HL-60/S4 (cell line): Measurements from ENCODE around the gene ZNF664.

Source experiments
- in situ Hi-C: fragments of 300-500 bp; cut with MboI; formaldehyde crosslinking; loops from 2 replicates; pipeline ENCODE4 v1.14.3; 2022; ENCODE audit warnings: low sequenced_read_pairs

Gene ZNF664

DNA sequence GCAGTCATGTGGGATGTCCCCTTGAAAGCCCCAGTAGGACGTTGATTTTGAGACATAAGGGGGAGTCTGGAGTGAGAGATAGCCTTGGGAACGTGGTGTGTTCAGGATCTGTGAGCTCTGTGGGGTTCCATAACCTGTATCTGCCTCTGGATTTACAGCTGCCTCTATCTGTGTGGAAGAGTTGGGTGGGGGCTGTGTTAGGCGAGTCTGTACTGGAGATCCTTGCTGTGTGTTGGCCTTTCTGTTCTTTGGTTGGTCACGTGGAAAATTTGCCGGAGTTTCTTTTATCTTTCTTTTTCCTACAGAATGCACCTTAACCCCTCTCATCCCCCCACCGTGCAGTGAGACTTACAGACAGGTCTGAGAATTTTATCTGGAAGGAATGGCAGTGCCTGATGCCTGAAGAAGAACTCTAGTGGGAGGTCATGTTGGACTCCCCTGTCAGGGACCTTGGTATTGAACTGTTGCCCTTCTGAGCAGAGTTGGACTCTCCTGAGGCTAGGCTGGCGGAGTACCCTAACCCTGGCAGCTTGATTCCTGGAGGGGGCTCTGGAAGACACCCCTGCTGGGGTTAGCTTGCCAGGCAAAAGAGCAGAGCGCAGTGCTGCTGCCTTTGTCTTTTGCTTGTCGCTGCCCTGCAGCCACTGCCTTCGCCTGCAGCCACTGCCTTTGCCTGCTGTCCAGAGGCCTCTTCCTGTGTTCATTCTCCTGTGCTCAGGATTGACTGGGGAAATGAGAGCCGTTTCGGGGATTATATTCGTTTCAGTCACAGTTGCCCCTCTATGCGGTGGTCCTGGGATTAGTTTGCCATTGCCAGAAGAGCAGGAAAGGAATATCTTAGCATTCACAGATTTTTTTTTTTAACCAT, 34.1 kb downstream of the ZNF664 start:
- in situ Hi-C loops = no loop called here

DNA sequence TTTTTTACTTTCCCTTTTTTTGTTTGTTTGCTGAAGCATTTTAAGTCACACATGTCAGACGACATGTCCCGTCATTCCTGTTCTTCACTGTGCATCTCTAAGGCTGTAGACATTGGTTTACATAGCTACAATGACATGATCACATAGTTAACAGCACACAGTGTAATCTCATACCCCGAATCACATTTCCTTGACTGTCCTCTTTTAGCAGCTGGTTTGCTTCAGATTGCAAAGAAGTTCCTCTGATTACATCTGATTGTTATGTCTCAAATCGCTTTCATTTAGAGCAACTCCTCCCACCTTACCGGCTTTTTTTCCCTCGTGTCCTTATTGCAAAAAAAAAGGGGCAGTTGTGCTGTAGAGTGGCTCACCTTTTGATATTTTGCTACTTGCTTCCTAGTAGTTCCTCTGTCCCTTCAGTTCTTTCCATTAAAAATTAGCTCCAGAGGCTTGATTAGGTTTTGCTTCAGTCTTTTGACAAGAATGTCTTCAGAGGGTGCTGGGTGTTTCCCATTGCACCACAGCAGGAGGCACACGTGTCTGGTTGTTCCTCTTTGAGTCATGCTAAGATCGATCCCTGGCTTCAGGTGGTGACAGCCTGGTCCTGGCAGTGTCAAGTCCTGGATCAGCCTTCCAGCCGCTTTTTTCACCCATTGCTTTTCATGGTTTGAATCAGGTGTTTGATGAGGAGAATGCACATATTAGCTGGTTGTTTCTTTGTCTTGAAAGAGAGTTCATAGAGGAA, 35.0 kb downstream of the ZNF664 start:
- in situ Hi-C loops = no loop called here

DNA sequence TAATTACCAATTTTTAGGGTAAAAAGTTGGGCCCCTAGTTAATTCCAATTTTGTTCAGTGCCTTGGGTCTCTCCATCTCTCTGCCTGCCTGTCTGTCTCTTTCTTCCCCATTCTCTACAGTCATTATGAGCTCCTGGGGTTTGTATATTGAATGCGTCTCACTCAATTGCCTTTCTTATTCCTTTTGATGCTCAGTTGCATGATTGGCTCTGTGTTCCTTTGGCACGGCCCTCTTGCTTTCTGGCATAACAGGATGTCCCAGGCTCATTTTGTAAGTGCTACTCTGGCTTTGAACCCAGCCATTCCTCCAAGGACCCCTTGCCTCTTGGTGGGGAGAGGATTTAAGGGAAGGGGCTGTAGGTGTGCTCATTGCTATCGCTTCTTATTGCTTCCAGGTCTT, 35.6 kb downstream of the ZNF664 start:
- in situ Hi-C loops = no loop called here

DNA sequence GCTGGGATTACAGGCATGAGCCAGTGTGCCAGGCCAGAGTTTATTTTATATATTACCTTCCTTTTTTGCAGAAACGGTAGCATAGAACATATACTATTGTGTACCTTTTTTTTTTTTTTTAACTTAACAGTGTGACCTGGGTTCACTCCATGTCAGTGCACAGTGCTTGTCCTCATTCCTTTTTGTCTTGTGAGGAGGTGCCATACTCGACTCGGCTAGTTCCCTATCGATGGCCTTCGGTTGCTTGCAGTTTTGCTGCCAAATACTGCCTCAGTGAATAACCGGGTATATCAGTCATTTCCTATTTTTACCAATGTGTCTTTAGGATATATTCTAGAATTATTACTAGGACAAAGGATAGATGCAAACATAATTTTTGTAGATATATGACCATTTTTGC, 36.8 kb downstream of the ZNF664 start:
- in situ Hi-C loops = no loop called here

DNA sequence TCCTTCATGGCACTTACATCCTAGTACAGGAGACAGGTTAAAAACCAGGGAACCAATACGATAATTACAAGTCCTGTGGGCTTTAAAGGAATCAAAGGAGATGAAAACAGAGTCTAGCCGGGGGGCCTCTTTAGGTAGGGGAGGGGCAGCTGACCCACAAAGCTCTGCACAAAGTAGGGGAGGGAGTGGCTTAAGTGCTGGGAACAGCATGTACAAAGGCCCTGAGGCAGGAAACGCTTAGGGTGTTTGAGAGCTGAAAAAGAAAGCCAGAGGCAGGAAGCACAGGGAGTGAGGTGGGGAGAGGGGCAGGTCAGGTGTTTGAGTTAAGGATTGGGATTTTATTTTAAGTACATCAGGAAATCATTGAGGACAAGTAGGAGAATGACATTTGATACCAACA, 37.7 kb downstream of the ZNF664 start:
- in situ Hi-C loops = no loop called here

DNA sequence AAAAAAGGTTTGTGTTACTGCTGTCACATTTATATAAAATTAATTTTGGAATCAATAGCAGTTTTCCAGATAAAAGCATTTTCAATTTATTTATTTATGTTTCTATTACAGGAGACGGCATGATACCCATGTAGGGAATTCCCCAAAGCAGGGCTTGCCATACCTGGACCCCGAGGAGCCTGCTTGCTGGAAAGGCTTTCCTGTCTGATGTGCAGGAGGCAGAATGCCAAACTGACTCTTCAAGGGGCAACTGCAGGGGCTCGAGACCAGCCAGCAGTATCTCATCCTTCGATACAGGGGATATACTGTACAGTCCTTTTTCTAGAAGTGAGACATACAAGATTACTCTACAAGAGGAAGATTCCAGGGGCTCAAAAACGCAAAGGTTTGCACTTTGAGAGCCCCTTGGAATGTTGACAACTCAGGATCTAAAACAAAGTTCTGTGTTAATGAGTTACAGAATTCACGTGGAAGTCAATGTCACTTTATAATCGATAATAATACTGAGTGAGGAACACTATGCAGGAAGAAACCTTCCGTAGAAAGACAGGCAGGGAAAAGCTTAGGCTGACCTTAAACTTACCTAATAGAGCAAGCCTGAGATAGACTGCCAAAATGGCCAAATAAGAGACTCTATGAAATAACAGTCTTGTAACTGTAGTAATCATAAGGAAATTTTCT, 38.6 kb downstream of the ZNF664 start:
- in situ Hi-C loops = no loop called here

DNA sequence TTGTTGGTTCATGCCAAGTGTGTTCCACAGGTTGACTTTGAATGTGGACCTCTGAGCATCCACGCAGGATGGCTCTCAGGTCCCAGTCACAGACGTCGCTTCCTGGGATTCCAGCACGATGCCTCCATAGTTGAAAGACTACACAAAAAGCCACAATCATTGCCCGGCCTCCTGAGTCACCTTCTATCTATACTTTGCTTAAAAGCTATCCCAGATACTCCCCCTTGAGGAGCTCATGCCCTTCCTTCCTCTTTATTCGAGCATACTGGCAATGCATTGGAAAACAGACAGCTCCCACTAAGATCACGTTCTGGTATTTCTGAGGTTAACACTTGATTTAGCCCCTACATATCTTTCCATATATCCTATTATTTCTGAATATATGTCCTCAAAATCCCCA, 40.1 kb downstream of the ZNF664 start:
- in situ Hi-C loops = no loop called here

DNA sequence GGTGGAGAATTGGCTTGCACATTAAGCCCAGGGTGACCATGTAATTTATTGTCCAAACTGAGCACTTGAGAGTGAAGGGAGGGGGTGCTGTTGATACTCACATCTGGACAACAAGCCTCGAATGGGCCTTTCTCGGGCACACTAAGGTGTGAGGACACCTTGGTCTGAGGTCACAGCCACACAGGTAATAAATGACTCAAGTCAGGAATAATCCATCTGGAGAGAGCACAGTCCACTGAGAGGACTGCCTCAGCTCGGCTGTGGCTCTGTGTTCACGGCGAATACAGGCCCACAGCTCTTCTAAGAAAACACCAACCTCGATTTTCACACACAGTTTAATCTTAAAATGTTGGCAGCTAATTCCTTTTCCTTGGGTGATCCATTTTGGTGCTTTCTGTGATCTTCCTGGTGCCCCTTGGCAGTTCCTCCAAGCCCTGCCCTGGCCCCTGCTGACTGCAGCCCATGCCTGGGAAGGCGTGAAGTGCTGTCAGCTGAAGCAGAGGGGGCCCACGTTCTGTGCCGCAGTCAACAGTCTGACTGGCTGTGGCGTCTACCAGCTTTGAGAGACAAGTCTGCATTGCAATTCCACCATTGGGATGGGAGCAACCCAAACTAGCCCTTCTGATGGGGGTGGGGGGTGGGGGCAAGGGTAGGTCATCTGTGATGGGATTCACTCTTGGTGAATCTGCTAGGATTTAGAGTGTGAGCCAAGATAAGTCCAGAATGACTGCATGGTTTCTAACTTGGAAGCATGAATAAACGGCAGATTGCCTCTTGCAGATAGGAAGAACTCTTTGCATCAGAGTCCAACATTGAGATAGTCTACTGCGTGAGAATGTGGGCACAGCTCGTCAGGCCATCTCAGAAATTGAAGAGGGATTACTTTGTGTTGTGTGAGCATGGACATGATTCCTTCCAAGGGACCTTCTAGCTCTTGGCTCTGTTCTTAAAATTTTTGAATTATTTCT, 42.8 kb downstream of the ZNF664 start:
- in situ Hi-C loops = no loop called here

DNA sequence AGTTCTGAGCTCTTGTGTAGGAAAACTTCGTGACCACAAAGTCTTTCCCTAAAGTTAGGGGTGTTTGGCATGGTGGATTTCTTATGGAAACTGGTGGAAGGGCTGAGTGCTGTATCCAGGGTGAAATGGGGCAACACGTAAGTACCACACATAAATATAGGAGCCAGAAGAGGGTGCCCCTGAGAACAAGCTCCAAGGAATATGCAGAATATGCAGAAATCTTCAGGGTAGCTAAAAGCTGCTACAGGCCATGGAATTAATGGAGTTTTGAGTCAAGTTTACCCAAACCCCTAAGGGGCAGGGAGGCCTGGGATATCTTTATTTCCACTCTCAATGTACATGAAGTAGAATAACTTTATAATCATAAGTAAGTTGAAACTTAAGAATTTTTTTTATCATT, 44.0 kb downstream of the ZNF664 start:
- in situ Hi-C loops = no loop called here

DNA sequence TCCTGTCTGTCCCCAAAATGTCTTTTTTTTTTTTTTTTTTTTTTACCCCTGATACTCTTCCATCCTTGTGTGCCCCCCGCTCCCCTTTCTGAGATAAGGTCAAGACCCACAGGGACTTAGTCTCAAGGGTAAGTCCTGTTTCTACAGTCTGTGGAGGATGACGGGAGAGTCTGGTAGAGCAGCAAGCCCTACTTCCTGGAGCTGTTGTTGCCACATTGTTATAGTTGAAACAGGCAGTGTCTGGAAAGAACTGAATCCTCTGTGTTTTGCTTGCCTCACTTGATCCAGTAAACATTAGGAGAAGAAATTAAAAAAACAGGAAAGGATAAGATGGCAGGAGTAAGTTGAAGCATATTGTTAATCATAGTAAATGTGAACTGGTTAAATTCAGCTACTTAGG, 45.5 kb downstream of the ZNF664 start:
- in situ Hi-C loops = no loop called here

DNA sequence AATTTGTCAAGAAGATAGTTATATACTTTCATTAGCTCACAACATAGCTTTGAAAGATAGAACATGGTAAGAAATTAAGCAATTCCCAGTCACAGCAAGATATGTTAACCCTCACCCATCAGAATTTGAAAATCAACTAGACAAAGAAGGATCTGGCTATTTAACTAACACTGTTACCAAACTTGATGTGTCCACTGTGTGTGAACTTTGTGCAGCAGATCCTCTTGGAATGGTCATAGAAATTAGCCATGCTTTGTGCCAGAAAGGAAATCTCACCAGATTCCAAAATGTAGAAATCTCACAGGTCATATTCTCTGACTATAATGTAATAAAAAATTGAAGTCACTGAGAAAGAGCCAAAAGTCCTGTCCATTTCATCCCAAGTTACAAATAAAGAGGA, 46.1 kb downstream of the ZNF664 start:
- in situ Hi-C loops = no loop called here

DNA sequence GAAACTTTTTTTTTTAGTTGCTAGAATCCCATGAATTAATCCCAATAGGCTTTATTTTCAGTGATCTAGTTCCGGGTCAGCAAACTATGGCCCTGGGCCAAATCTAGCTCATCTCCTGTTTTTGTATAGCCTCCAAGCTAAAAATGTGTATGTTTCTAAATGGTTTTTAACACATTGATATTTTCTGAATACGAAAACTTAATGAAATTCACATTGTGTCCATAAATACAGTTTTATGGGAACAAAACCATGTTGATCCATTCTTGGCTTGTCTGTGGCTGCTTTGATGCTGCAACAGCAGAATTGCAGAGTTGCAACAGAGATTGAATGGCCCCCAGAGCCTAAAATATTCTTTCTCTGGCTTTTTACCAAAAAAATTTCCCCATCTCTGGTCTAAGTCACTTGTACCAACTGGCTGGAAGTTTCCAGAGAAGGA, 47.5 kb downstream of the ZNF664 start:
- in situ Hi-C loops = loop anchor here (10.0 kb wide), 1 partner anchor 116 kb away; no protein-coding TSS in a partner anchor

DNA sequence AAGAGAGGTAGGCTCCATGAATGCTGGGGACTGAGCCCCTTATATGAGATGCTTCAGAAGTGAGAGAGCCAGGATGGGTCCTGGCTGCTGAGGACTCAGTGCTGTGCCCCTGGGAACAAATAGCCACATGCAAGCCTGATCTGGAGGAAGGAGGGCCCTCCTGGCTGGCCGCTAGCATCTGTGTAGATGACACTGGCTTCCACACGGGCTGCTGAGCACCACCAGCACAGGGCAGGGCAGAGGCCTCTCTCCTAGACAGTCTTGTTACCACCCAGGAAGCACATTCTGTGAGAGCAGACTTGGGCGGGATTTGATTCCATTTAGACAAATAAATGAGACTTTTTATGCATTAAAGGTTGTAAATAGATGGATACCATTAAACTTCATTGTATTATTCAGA, 48.0 kb downstream of the ZNF664 start:
- in situ Hi-C loops = loop anchor here (10.0 kb wide), 1 partner anchor 116 kb away; no protein-coding TSS in a partner anchor

DNA sequence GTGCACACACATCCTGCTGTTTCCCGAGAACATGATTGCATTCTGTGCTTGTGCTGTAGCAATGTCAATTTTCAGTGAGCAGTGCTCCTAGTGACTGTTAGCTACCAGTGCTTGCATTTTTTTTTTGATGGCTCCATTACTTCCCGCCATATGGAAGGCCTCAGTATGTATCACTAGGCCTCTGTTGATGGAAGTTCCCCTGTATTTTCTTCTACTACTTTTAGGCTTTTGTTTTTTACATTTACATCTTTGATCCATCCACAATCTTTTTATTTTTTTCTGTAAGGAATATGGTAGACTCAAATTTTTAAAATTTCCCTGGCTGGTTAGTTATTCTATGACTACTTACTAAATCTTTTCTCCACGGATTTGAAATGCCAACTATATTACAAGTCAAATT, 49.1 kb downstream of the ZNF664 start:
- in situ Hi-C loops = loop anchor here (10.0 kb wide), 1 partner anchor 117 kb away; no protein-coding TSS in a partner anchor

DNA sequence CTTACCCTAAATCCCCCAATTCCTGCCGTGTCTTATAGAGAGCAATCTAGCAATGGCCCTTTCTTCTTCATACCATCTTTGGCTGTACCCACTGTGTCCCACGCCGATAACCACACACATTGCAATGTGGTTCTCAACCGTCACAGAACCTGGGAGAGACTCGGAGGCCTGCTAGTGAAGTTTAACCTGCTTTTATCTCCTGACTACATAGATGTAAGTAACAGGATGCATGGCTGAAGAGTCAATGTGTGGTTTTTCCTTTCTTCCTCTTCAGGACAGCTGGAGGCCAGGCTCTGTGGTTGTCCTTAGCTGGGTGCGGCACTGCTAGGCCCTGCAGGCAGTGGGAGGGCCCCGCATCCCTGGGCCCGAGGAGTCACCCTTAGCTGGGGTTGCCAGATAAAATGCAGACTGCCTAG, 51.3 kb downstream of the ZNF664 start:
- in situ Hi-C loops = loop anchor here (10.0 kb wide), 1 partner anchor 119 kb away; no protein-coding TSS in a partner anchor

DNA sequence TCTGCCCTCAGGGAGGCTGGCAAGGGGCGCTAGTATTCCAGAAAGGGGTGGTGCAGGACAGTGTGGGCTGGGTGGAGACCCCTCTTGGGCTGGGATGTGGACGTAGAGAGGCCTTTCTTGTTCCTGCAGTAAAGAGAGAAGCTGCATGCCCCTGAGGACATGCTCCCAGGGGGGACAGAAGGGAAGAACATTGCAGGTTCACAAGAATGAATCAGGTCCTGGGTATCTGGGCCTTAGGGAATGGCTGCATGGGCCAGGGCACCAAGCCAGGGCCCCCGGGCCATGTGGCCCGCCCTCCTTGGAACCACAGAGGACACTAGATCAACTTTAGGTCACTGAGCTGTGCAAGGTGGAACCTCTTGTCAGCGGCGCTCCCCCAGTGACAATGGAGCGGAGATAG, 51.8 kb downstream of the ZNF664 start:
- in situ Hi-C loops = loop anchor here (10.0 kb wide), 1 partner anchor 120 kb away; no protein-coding TSS in a partner anchor

DNA sequence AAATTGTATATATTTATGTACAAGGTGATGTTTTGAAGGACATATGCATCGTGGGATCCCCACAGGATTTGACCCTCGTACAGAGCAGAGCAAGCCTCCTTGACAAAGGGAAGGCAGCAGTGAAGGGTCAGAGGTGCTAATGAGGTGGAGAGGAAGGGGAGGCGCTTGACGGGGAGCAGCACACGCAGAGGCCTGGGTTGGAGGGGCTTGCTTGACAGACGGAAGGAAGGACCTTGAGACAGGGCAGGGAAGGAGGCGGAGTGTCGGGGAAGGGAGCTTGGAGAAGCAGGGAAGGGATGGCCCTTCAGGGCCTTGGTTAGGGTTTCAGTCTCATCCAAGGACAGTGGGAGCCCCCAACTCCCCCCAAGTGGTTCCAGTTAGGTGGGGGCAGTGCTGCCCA, 52.6 kb downstream of the ZNF664 start:
- in situ Hi-C loops = loop anchor here (10.0 kb wide), 1 partner anchor 121 kb away; no protein-coding TSS in a partner anchor

DNA sequence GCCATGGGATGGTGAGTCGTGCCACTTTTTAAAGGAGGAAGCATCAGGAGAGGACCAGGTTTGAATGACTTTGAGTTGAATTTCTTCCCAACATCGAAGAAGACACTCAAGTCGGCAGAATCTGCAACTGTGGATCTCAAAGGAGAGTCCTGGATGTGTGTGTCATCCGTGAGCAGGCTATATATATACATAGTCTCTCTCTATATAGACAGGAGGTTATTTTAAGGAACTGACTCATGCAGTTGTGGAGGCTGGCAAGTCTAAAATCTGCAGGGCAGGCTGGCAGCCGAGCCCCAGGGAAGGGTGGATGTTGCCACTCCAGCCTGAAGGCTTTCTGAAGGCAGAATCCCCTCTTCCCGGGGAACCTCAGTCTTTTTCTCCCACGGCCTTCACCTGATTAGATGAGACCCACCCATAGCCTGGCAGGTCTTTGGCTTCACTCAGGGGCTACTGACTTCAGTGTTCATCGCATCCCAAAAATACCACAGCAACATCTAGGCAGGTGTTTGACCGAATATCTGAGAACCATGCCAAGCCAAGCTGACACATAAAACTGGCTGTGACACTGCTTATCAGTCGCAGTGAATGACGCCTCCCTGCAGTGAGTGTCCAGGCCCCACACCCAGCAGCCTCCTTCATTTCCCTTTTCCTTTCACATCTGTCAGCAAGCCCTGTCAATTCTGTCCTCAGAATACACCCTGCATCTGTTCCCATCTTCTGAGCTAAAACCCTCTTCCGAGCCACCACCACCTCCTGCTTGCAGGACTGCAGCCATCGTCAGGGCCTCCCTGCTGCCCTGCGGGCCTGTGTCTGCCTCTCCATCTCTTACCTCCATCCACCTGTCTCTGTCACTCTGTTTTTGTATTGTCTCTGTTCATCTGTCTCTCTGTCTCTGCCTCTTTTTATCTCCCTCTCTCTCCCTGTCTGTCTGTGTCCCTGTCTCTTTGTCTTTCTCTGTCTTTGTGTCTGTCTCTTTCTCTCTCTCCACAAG, 54.0 kb downstream of the ZNF664 start:
- in situ Hi-C loops = loop anchor here (10.0 kb wide), 1 partner anchor 122 kb away; no protein-coding TSS in a partner anchor
